HEK293T (cell line): ENCODE measurements around the gene SLC19A1.

ENCODE experiments used
- FOXA1 ChIP-seq: fragments of 450-650 bp; IDR thresholded peaks from 2 replicates; pipeline ENCODE4 v1.6.1; 2016; ENCODE audit warnings: mild to moderate bottlenecking
- FOXM1 ChIP-seq: fragments of 450-650 bp; IDR thresholded peaks from 2 replicates; pipeline ENCODE4 v1.6.1; 2017; ENCODE audit warnings: mild to moderate bottlenecking, borderline replicate concordance
- HDGF ChIP-seq: fragments of 450-650 bp; IDR thresholded peaks from 2 replicates; pipeline ENCODE4 v1.6.1; 2017; ENCODE audit warnings: antibody characterized with exemption, borderline replicate concordance
- L3MBTL2 ChIP-seq: fragments of 450-650 bp; conservative IDR thresholded peaks from 2 replicates; pipeline ENCODE4 v1.6.1; 2016; ENCODE audit warnings: mild to moderate bottlenecking
- NFRKB ChIP-seq: fragments of 450-650 bp; IDR thresholded peaks from 2 replicates; pipeline ENCODE4 v1.6.1; 2016; ENCODE audit warnings: mild to moderate bottlenecking, moderate library complexity
- SP1 ChIP-seq: fragments of 450-650 bp; IDR thresholded peaks from 2 replicates; pipeline ENCODE4 v1.6.1; 2017
- SUZ12 ChIP-seq: fragments of 450-650 bp; IDR thresholded peaks from 2 replicates; pipeline ENCODE4 v1.6.1; 2016; ENCODE audit warnings: mild to moderate bottlenecking
- TARDBP ChIP-seq: fragments of 450-650 bp; IDR thresholded peaks from 2 replicates; pipeline ENCODE4 v1.6.1; 2016
- TF ChIP-seq, protein P1 (sequence below): fragments of 450-650 bp; IDR thresholded peaks from 2 replicates; pipeline ENCODE4 v1.6.1; 2016

DNA sequence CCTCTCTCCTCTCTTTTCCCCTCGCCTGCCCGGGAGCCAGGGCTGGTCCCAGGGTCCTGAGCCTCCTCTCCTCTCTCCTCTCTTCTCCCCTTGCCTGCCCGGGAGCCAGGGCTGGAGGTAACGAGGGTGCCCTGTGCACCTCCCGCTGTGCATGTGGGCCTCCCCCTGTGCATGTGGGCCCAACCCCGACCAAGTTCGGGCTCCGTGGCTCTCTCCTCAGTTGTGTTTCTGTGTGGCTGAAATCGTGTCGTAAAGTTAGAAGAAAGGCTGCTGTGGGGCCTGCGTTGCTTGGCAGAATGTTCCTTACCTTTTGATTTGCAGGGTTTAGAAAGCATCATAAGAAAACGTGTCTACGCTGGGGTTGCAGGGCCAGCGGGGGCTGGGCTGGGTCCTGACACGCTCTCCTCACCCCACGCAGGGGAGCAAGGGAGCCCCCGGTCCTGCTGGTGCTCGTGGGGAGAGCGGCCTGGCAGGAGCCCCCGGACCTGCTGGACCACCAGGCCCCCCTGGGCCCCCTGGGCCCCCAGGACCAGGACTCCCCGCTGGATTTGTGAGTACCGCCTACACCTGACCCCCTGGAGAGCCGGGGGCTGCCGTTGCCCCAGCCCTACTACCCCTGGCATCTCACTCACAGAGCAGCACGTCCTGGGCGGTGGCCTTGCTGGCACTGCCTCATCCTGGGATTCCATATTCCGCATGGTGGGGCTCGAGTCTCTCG, 55.6 kb downstream of the SLC19A1 start:
- TF ChIP-seq SP1 = no peak
- no peak for TF ChIP-seq NFRKB
- no peak for TF ChIP-seq FOXA1
- TF ChIP-seq TARDBP = no peak
- no peak for TF ChIP-seq SUZ12
- no peak for TF ChIP-seq FOXM1
- TF ChIP-seq, protein P1, sequence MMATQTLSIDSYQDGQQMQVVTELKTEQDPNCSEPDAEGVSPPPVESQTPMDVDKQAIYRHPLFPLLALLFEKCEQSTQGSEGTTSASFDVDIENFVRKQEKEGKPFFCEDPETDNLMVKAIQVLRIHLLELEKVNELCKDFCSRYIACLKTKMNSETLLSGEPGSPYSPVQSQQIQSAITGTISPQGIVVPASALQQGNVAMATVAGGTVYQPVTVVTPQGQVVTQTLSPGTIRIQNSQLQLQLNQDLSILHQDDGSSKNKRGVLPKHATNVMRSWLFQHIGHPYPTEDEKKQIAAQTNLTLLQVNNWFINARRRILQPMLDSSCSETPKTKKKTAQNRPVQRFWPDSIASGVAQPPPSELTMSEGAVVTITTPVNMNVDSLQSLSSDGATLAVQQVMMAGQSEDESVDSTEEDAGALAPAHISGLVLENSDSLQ = no peak
- TF ChIP-seq L3MBTL2 = no peak
- TF ChIP-seq HDGF = no peak
